T-cell (primary cell): ENCODE results near the gene TRUB1. TPM values are rescaled to one million over a fixed set of nuclear protein-coding genes. Genes with fewer than 3 reads are reported as not detected.

Source experiments
- ATAC-seq, 4 experiments: fragments of 200-7000 bp in 3 of 4; fragments of 150-1000 bp in 1 of 4; cut with Tn5 transposase; replicated peaks in 1 of 4; 1 replicate in 3 of 4; 2 replicates in 1 of 4; pipeline ENCODE4 v1.10.0; 2021; ENCODE audit warnings: moderate library complexity in 3 of 4, mild to moderate bottlenecking in 2 of 4, moderate number of reproducible peaks in 1 of 4
- CTCF ChIA-PET, 2 donors: fragments of 300-600 bp; sonication (Branson Sonifier 250); formaldehyde crosslinking; loops; one replicate each; lab custom pipeline; 2022; ENCODE audit warnings: antibody characterized with exemption in 2 of 2; lab: Charles Lee
- POLR2A ChIA-PET, 2 donors: fragments of 300-600 bp; sonication (Branson Sonifier 250); formaldehyde crosslinking; loops; one replicate each; lab custom pipeline; 2022; ENCODE audit warnings: antibody characterized with exemption in 2 of 2; lab: Charles Lee
- DNase-seq, 35 experiments: peaks; one replicate each; pipeline versions ENCODE4 v3.0.0 to v3.0.0-alpha.2; 2013 to 2023
- H3K27ac ChIP-seq: one replicate; pipeline ENCODE4 v1.5.1; 2013; ENCODE audit warnings: low read length
- H3K27me3 ChIP-seq, 2 experiments: replicated peaks in 1 of 2; 1 replicate in 1 of 2; 2 replicates in 1 of 2; pipeline versions ENCODE4 v1.6.1 to v1.7.0; 2013; ENCODE audit warnings: low read length in 1 of 2, mixed read lengths in 1 of 2; ENCODE audit not compliant: control insufficient read depth in 2 of 2, insufficient read depth in 2 of 2; ENCODE audit errors: extremely low read depth in 1 of 2
- H3K36me3 ChIP-seq, 2 donors: 1 replicate in 1 of 2; 2 replicates in 1 of 2; pipeline versions ENCODE4 v1.6.1 to v1.7.0; 2013; ENCODE audit warnings: low read length in 1 of 2; ENCODE audit not compliant: control insufficient read depth in 2 of 2, insufficient read depth in 1 of 2; ENCODE audit errors: extremely low read depth in 1 of 2
- H3K4me1 ChIP-seq, 2 experiments: 1 replicate in 1 of 2; 2 replicates in 1 of 2; pipeline versions ENCODE4 v1.6.1 to v1.7.0; 2013; ENCODE audit warnings: low read length in 2 of 2, mixed read lengths in 1 of 2; ENCODE audit not compliant: insufficient read depth in 2 of 2, control insufficient read depth in 1 of 2; ENCODE audit errors: extremely low read depth in 1 of 2
- H3K4me3 ChIP-seq, 2 donors: 1 replicate in 1 of 2; 2 replicates in 1 of 2; pipeline versions ENCODE4 v1.5.1 to v1.7.0; 2013; ENCODE audit warnings: mild to moderate bottlenecking in 2 of 2, low read length in 1 of 2, moderate library complexity in 1 of 2; ENCODE audit not compliant: control insufficient read depth in 1 of 2; ENCODE audit errors: extremely low read depth in 1 of 2
- H3K9me3 ChIP-seq: 2 replicates; pipeline ENCODE4 v1.7.0; 2013
- H3K27ac Mint-ChIP-seq, 2 donors: one replicate each; pipeline ENCODE4 v1.8.0; 2020 to 2021; ENCODE audit warnings: mild to moderate bottlenecking in 2 of 2, mixed read lengths in 2 of 2
- H3K27me3 Mint-ChIP-seq, 2 donors: one replicate each; pipeline ENCODE4 v1.8.0; 2021 to 2022; ENCODE audit warnings: mixed read lengths in 2 of 2
- H3K36me3 Mint-ChIP-seq: one replicate; pipeline ENCODE4 v1.8.0; 2021; ENCODE audit warnings: mixed read lengths
- H3K4me1 Mint-ChIP-seq, 3 donors: one replicate each; pipeline ENCODE4 v1.8.0; 2020 to 2022; ENCODE audit warnings: mixed read lengths in 3 of 3, mild to moderate bottlenecking in 1 of 3
- H3K4me3 Mint-ChIP-seq, 3 donors: one replicate each; pipeline ENCODE4 v1.8.0; 2020 to 2022; ENCODE audit warnings: mild to moderate bottlenecking in 3 of 3, mixed read lengths in 3 of 3, moderate library complexity in 3 of 3
- H3K9me3 Mint-ChIP-seq, 3 donors: one replicate each; pipeline ENCODE4 v1.8.0; 2020 to 2022; ENCODE audit warnings: mixed read lengths in 3 of 3
- WGBS: methylation state at CpG from one replicate; pipeline ENCODE4 v1.1.5; 2013; ENCODE audit warnings: missing lambda C conversion rate; ENCODE audit not compliant: insufficient coverage; 5-methylcytosine and 5-hydroxymethylcytosine counted together
- total RNA-seq, 35 experiments: library from RNA in 6 of 35; stranded (reverse) in 6 of 35; fragments of 120-200 nt in 1 of 35; gene quantifications; one replicate each; pipeline versions ENCODE4 v1.2.1 to v1.2.4 and lab custom pipeline; 2013 to 2026

Gene TRUB1
- total RNA-seq, 5 donors from 2014 or later (not counting 1 experiment from before 2014, with no cell fraction given): 8.8 to 17.0 (median 11.0) TPM

DNA sequence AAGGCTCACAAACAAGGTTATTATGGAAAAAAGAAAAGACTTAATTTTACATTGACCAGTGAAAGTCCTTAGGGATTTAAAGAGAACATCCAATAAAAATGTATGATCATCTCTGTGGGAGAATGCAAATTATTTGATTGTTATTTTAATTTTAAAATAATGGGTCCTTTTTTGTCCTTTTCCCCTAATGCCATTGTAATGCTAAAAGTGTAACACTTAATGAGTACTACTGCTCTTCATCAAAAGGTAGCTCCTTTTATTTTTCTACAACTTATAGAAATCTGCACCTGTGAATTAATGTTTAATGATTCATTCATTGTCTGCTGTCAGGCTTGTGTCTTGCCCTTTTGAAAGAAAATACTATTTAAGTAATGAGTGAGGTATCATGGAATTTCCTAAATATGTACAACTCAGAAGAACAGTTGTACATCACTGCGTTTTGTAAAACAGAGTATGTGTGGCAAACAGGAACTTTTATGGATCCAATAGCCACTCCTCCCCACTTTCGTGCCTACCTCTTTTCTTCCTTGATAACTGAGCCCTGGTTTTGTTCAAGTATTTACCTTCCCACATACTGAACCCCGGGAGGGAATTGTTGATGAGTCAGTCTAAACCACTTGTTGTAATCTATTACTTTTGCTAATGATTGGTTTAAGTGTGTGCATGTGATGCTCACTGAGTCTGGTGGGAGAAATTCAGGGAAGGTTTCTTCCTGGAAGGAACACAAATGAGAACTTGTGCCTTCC, 19.9 kb upstream of the TRUB1 start:
- ChIA-PET POLR2A (no interaction called here), CTCF (no interaction called here)
- no peaks in the 10 kb centered on the region for H3K9me3 Mint-ChIP-seq
- H3K27me3 ChIP-seq: peaks cover 0 to 5% of the 10 kb centered on the region in 2 experiments
- no peaks in the 10 kb centered on the region for H3K9me3 ChIP-seq
- H3K36me3 ChIP-seq: no peaks in the 10 kb centered on the region
- no peak overlapping the region for H3K4me3 ChIP-seq
- no peak overlapping the region for H3K27ac ChIP-seq
- no peak overlapping the region for H3K4me3 Mint-ChIP-seq
- H3K4me1 ChIP-seq: no peaks in the 10 kb centered on the region
- H3K27me3 Mint-ChIP-seq: peaks cover 7 to 20% of the 10 kb centered on the region in 2 donors
- H3K36me3 Mint-ChIP-seq: no peaks in the 10 kb centered on the region
- no peak for DNase-seq
- no peaks in the 10 kb centered on the region for H3K4me1 Mint-ChIP-seq
- ATAC-seq: no peak
- H3K27ac Mint-ChIP-seq: no peak overlapping the region
- 80% methylated on average over 1 of the region's 3 CpGs for WGBS

GRCh38 chr10:114920459-114920858, 17.5 kb upstream of the TRUB1 start:
- ATAC-seq (no peak), DNase-seq (no peak)
- H3K36me3 ChIP-seq: no peaks in the 10 kb centered on the region
- H3K4me1 ChIP-seq: no peaks in the 10 kb centered on the region
- no peak overlapping the region for H3K4me3 ChIP-seq
- H3K4me3 Mint-ChIP-seq: no peak overlapping the region
- no peaks in the 10 kb centered on the region for H3K36me3 Mint-ChIP-seq
- H3K27me3 ChIP-seq: peaks cover 2 to 7% of the 10 kb centered on the region in 2 experiments
- no peaks in the 10 kb centered on the region for H3K9me3 Mint-ChIP-seq
- ChIA-PET CTCF (no interaction called here), POLR2A (no interaction called here)
- H3K9me3 ChIP-seq: no peaks in the 10 kb centered on the region
- H3K27ac ChIP-seq: no peak overlapping the region
- H3K4me1 Mint-ChIP-seq: no peaks in the 10 kb centered on the region
- no CpG with 5 or more reads among the region's 1 CpG for WGBS
- peaks cover 20 to 34% of the 10 kb centered on the region in 2 donors for H3K27me3 Mint-ChIP-seq
- no peak overlapping the region for H3K27ac Mint-ChIP-seq

DNA sequence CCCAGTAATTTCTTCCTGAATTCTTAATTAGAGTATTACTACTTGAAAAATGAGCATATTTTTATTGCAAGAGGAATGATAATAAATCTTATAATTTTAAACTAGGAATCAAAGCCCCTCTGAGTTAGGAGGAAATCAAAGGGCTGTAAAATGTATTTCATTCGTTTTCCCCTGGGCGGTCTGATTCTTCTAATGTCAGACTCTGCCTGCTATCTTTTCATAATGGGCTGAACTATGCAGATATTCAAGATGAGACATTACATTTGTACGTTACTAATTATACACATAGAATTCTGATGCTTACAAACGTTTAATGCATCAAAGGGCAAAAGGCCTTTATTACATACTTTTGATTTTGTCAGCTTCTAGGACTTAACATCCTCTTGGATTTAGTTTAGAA, 16.0 kb upstream of the TRUB1 start:
- no peak overlapping the region for H3K4me3 ChIP-seq
- no peaks in the 10 kb centered on the region for H3K9me3 Mint-ChIP-seq
- POLR2A ChIA-PET: interaction anchor here in 1 of 2 donors (0.7 kb wide), 1 partner anchor 1925 kb away, joined by 3 read pairs; no protein-coding TSS in a partner anchor
- no CpG with 5 or more reads among the region's 4 CpGs for WGBS
- H3K27ac ChIP-seq: no peak overlapping the region
- no peaks in the 10 kb centered on the region for H3K36me3 Mint-ChIP-seq
- DNase-seq (no peak), ATAC-seq (no peak)
- no peaks in the 10 kb centered on the region for H3K9me3 ChIP-seq
- peaks cover 2 to 7% of the 10 kb centered on the region in 2 experiments for H3K27me3 ChIP-seq
- no peak overlapping the region for H3K4me3 Mint-ChIP-seq
- H3K4me1 ChIP-seq: no peaks in the 10 kb centered on the region
- H3K4me1 Mint-ChIP-seq: no peaks in the 10 kb centered on the region
- H3K36me3 ChIP-seq: no peaks in the 10 kb centered on the region
- no peak overlapping the region for H3K27ac Mint-ChIP-seq
- peaks cover 27 to 42% of the 10 kb centered on the region in 2 donors for H3K27me3 Mint-ChIP-seq
- CTCF ChIA-PET: no interaction called here

GRCh38 chr10:114923551-114923950, 14.4 kb upstream of the TRUB1 start:
- Mint-ChIP-seq H3K27ac (no peak overlapping the region), H3K9me3 (no peaks in the 10 kb centered on the region), H3K36me3 (no peaks in the 10 kb centered on the region), H3K27me3 (peaks cover 27 to 40% of the 10 kb centered on the region in 2 donors), H3K4me1 (no peaks in the 10 kb centered on the region), H3K4me3 (no peak overlapping the region)
- no peak for DNase-seq
- no peaks in the 10 kb centered on the region for H3K4me1 ChIP-seq
- no peaks in the 10 kb centered on the region for H3K36me3 ChIP-seq
- no peak overlapping the region for H3K4me3 ChIP-seq
- peaks cover 2 to 7% of the 10 kb centered on the region in 2 experiments for H3K27me3 ChIP-seq
- H3K27ac ChIP-seq: no peak overlapping the region
- POLR2A ChIA-PET: no interaction called here
- no peaks in the 10 kb centered on the region for H3K9me3 ChIP-seq
- no CpG with 5 or more reads among the region's 2 CpGs for WGBS
- ATAC-seq: no peak
- CTCF ChIA-PET: interaction anchor here in 1 of 2 donors (0.6 kb wide), 1 partner anchor 20 kb away, joined by 3 read pairs; no protein-coding TSS in a partner anchor

DNA sequence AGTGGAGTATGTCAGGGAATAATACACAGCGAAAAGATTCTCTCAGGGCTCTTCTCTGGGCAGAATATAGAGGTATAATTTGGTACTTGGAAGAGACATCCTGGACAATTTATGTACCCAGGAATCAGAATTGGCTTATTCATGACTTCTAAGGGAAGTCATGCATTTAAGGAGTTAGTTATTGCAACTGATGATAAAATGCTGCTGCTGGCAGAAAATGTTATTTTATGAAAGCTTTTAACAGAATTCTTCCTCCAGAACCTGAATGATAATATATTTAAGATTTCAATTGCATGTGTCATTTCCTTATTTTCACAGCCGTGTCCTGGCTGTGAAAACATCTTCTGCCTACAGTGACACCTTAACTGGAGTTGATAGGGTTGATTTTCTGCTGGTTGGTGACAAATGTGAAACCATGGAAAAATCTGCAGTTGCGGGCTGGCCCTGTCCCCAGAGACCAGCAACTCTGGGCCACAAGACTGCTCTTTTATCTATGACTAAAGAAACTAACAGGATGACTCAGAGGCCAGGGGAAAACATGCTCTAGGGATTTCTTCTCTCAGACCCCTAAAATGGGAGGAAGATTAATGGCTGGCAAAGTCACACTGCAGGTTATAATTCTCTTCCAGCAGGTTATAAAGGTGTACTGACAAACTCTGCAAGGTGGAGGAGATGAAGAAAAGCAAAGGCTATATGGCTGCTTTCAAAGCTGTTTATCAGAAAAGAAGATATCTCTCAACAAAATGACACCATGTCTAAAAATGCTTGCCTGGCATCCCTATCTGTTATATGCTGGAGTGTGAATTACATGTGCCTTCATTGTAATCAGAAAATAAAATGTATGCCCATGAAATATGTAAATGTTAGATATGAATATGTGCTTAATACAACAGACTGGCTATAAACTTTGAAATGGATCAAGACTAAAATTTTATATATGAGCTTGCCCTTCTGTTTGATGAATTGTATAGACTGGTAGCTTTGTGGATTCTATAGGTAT, 12.1 kb upstream of the TRUB1 start:
- Mint-ChIP-seq H3K27me3 (peaks cover 30% of the 10 kb centered on the region in 2 donors), H3K4me3 (no peak overlapping the region), H3K36me3 (no peaks in the 10 kb centered on the region), H3K27ac (no peak overlapping the region), H3K9me3 (no peaks in the 10 kb centered on the region), H3K4me1 (no peaks in the 10 kb centered on the region)
- Histone ChIP-seq H3K36me3 (no peaks in the 10 kb centered on the region), H3K27me3 (peaks cover 2 to 3% of the 10 kb centered on the region in 2 experiments), H3K27ac (no peak overlapping the region), H3K4me1 (no peaks in the 10 kb centered on the region), H3K9me3 (no peaks in the 10 kb centered on the region), H3K4me3 (no peak overlapping the region)
- ATAC-seq (no peak), DNase-seq (no peak)
- POLR2A ChIA-PET: no interaction called here
- WGBS: 0% methylated on average over 1 of the region's 3 CpGs
- CTCF ChIA-PET: no interaction called here

DNA sequence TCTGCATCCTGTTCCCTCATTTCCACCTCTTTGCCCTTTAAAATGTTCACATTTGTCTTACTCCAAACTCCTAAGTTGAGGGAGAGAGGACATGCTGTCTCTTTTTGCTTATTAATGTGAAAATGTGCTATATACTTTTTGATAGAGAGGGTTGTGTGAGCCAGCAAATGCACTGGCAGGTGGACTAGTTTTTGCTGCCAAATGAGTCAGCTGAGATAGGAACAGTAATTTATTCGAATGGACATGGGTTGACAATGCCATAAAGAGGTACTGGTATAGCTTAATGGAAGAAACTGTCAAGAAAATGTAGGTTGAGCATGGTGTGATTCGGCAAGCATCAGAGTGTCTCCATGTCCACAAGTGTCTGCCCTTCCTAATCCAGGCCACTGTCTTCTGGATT, 9.2 kb upstream of the TRUB1 start:
- DNase-seq: no peak
- no peaks in the 10 kb centered on the region for H3K9me3 Mint-ChIP-seq
- Histone ChIP-seq H3K27me3 (no peaks in the 10 kb centered on the region), H3K27ac (no peak overlapping the region), H3K36me3 (no peaks in the 10 kb centered on the region), H3K9me3 (no peaks in the 10 kb centered on the region), H3K4me3 (no peak overlapping the region), H3K4me1 (no peaks in the 10 kb centered on the region)
- no peak overlapping the region for H3K4me3 Mint-ChIP-seq
- no peak for ATAC-seq
- H3K4me1 Mint-ChIP-seq: no peaks in the 10 kb centered on the region
- H3K36me3 Mint-ChIP-seq: no peaks in the 10 kb centered on the region
- H3K27ac Mint-ChIP-seq: no peak overlapping the region
- POLR2A ChIA-PET: no interaction called here
- WGBS: 25% methylated on average over 1 of the region's 2 CpGs
- CTCF ChIA-PET: no interaction called here
- peaks cover 16 to 23% of the 10 kb centered on the region in 2 donors for H3K27me3 Mint-ChIP-seq
